AG04450 (cell line): ENCODE data around the gene MCU. TPM values are rescaled to one million over a fixed set of nuclear protein-coding genes. Genes with fewer than 3 reads are reported as not detected.

Experiments
- CTCF ChIA-PET: fragments of 300-600, 350-600 bp; formaldehyde crosslinking; extraction: SDS; loops from one replicate; lab custom pipeline; 2022; ENCODE audit warnings: antibody characterized with exemption, inconsistent platforms; lab: Charles Lee
- POLR2A ChIA-PET: fragments of 350-600 bp; formaldehyde crosslinking; extraction: SDS; loops from one replicate; lab custom pipeline; 2021; ENCODE audit warnings: antibody characterized with exemption, inconsistent platforms; lab: Yijun Ruan, JAX
- DNase-seq: peaks from one replicate; pipeline ENCODE4 v3.0.0-alpha.2; 2011; ENCODE audit warnings: low read depth, low spot score
- H3K27ac ChIP-seq: one replicate; pipeline ENCODE4 v1.5.1; 2012; ENCODE audit warnings: low read depth, low read length, control low read depth
- H3K27me3 ChIP-seq: one replicate; pipeline ENCODE4 v1.6.0; 2012; ENCODE audit warnings: low read length; ENCODE audit not compliant: control insufficient read depth, insufficient read depth
- H3K4me3 ChIP-seq: 2 replicates; pipeline ENCODE4 v1.5.1; 2011; ENCODE audit warnings: mild to moderate bottlenecking, low read depth, low read length, control low read depth
- H3K9me3 ChIP-seq: 2 replicates; pipeline ENCODE4 v1.5.1; 2012; ENCODE audit warnings: low read length; ENCODE audit not compliant: control insufficient read depth, insufficient read depth
- polyA plus RNA-seq: library from polyadenylated mRNA; depleted of rRNA; stranded (reverse); fragments of >200 nt; gene quantifications from 2 replicates; pipeline ENCODE4 v1.2.3, GENCODE V29; 2011
- TF ChIP-seq, protein P1 (sequence below): IDR thresholded peaks from 2 replicates; pipeline ENCODE4 v1.5.1; 2011; ENCODE audit warnings: low read depth, low read length, control low read depth, inconsistent platforms

The MCU gene
- polyA plus RNA-seq, 1 experiment, result 104 TPM

DNA sequence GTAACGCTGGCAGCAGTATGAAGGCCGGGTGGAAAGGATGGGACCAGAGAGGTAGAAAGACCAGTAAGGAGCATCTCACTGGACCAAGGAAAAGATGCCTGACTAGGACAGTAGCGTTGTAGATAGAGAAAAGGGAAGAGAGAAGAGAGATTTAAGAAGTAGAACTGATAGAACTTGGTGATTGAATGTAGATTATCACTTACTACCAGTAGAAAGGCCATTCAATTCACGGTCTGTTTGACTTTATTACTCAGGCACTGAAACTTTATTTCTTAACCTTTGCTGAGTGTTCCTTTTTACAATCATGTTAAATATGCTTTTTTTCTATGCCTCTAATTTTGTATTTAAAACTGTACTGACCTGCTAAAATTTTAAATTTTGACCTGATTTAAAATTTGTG, 12.2 kb downstream of the MCU start:
- Histone ChIP-seq H3K27me3 (no peaks in the 10 kb centered on the region), H3K27ac (no peak overlapping the region), H3K4me3 (no peak overlapping the region), H3K9me3 (no peaks in the 10 kb centered on the region)
- ChIA-PET POLR2A (no interaction called here), CTCF (interaction anchor here (0.7 kb wide), 1 partner anchor 83 kb away, joined by 5 read pairs; no protein-coding TSS in a partner anchor)
- TF ChIP-seq, protein P1, sequence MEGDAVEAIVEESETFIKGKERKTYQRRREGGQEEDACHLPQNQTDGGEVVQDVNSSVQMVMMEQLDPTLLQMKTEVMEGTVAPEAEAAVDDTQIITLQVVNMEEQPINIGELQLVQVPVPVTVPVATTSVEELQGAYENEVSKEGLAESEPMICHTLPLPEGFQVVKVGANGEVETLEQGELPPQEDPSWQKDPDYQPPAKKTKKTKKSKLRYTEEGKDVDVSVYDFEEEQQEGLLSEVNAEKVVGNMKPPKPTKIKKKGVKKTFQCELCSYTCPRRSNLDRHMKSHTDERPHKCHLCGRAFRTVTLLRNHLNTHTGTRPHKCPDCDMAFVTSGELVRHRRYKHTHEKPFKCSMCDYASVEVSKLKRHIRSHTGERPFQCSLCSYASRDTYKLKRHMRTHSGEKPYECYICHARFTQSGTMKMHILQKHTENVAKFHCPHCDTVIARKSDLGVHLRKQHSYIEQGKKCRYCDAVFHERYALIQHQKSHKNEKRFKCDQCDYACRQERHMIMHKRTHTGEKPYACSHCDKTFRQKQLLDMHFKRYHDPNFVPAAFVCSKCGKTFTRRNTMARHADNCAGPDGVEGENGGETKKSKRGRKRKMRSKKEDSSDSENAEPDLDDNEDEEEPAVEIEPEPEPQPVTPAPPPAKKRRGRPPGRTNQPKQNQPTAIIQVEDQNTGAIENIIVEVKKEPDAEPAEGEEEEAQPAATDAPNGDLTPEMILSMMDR, result no peak
- DNase-seq, result no peak

DNA sequence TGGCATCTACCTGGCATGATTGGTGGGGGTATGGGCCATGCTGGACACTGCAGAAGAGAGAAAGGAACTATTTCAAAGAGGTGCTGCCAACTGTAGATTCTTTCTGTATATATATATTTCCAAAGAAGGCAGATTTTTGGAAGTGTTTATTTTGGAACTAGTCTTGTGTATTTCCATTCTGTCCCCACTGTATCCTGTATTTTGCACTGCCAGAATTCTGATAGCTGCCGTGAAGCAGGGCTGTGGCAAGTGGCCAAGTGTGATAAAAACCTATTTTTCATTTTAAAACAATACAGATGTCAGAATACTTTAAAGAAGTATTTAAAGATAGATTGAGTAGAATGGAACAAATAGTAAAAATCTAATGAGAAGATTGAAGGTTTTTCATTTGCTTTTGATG, 17.1 kb downstream of the MCU start:
- Histone ChIP-seq H3K4me3 (no peak overlapping the region), H3K27me3 (no peaks in the 10 kb centered on the region), H3K9me3 (no peaks in the 10 kb centered on the region), H3K27ac (no peak overlapping the region)
- no peak for DNase-seq
- POLR2A ChIA-PET, result no interaction called here
- TF ChIP-seq, protein P1, result no peak
- CTCF ChIA-PET, result interaction anchor here (1.3 kb wide), 1 partner anchor 14 kb away, joined by 3 read pairs; no protein-coding TSS in a partner anchor

- no peak overlapping the region for H3K27ac ChIP-seq
- ChIA-PET POLR2A (no interaction called here), CTCF (interaction anchor here (0.7 kb wide), 1 partner anchor 348 kb away, joined by 3 read pairs; no protein-coding TSS in a partner anchor)
- TF ChIP-seq, protein P1, result no peak
- H3K9me3 ChIP-seq, result no peaks in the 10 kb centered on the region
- no peak for DNase-seq
- no peaks in the 10 kb centered on the region for H3K27me3 ChIP-seq
- no peak overlapping the region for H3K4me3 ChIP-seq
These were observed 20.2 kb downstream of the MCU start for GRCh38 chr10:72712136-72712535.

DNA sequence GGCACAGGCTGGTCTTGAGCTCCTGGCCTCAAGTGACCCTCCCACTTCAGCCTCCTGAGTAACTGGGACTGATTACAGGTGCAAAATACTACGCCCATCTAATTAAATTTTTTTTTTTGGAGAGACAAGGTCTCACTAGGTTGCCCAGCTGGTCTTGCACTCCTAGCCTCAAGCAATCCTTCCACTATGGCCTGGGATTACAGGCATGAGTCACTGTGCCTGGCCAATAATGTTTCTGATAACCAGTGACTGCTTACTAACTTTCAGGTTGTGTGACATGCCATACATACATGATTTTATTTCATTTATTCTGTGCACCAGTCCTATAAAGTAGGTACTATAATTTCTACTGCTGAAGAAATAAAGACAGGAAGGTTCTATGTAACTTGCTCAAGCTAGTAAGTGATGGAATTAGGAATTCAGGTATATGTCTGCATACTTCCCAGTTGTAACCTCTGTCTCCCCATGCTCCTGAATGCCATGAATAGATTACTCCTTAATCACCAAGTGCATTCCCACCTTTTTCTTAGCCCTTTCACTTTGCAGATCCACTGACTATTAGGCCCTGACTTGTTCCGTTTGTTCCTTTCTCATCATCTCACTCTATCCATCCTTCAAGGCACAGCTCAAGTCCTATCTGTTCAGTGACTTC, 28.1 kb downstream of the MCU start:
- ChIA-PET POLR2A (interaction anchor here (1.3 kb wide), 1 partner anchor 10 kb away, joined by 4 read pairs; no protein-coding TSS in a partner anchor), CTCF (interaction anchor here (1.1 kb wide), 1 partner anchor 10 kb away, joined by 4 read pairs; no protein-coding TSS in a partner anchor)
- Histone ChIP-seq H3K9me3 (no peaks in the 10 kb centered on the region), H3K27me3 (no peaks in the 10 kb centered on the region), H3K4me3 (no peak overlapping the region), H3K27ac (no peak overlapping the region)
- TF ChIP-seq, protein P1, result no peak
- no peak for DNase-seq

- no peaks in the 10 kb centered on the region for H3K27me3 ChIP-seq
- H3K9me3 ChIP-seq, result no peaks in the 10 kb centered on the region
- no peak overlapping the region for H3K27ac ChIP-seq
- CTCF ChIA-PET, result interaction anchor here (1.1 kb wide), 1 partner anchor 9 kb away, joined by 4 read pairs; no protein-coding TSS in a partner anchor
- no peak for DNase-seq
- TF ChIP-seq, protein P1, result no peak
- POLR2A ChIA-PET, result interaction anchor here (0.5 to 1.3 kb wide), 2 partner anchors 9 to 46 kb away, joined by 4 read pairs; no protein-coding TSS in a partner anchor
- H3K4me3 ChIP-seq, result no peak overlapping the region
These were observed 29.1 kb downstream of the MCU start for GRCh38 chr10:72720814-72721660.
